ENCODE data around the gene PAX5. TPM values are rescaled to one million over a fixed set of nuclear protein-coding genes. Genes with fewer than 3 reads are reported as not detected.

Gene PAX5
- total and polyA plus RNA-seq, 4 donors = 0.08 to 2.3 (median 0.40) TPM

DNA sequence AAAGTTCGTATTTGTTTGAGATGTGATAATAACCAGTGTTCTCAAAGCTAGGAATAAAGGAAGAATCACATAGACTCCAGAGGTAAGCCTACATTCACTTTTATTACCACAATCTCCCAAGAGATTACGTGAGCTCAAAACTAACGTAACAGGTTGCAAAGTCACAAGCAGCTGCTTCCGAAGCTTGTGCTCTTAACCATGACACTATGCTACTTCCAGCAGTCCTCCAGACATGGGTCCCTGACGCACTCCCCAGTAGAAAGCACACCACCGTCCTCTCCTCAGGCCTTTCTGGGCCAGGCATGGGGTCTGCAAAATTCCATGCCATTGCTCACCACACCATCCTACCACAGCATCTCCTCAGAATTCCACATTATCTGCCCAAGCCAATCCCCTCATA, 84.6 kb downstream of the PAX5 start:
- no peak for ATAC-seq (ENCODE audit: insufficient read depth, low FRiP score)
- 88 to 95% methylated on average over 6 of the region's 6 CpGs for WGBS, 2 donors

GRCh38 chr9:36948051-36948450, 86.0 kb downstream of the PAX5 start:
- Histone ChIP-seq H3K36me3 (ENCODE audit: control insufficient read depth in 4 of 4, insufficient read depth in 4 of 4, low read length in 4 of 4) (no peaks in the 10 kb centered on the region), H3K9ac (ENCODE audit: insufficient read depth in 1 of 2, low read length in 2 of 2) (no peak overlapping the region), H3K27me3 (ENCODE audit: control insufficient read depth in 3 of 3, insufficient read depth in 3 of 3, low read length in 2 of 3) (peaks cover 0 to 15% (median 0%) of the 10 kb centered on the region in 3 donors), H3K9me3 (ENCODE audit: control insufficient read depth in 4 of 4, insufficient read depth in 3 of 4, low read length in 3 of 4) (no peaks in the 10 kb centered on the region), H3K27ac (ENCODE audit: low read depth in 1 of 2, low read length in 1 of 2) (no peak overlapping the region), H3K4me3 (no peak overlapping the region), H3K4me1 (ENCODE audit: control insufficient read depth in 5 of 5, insufficient read depth in 5 of 5, low read length in 5 of 5) (no peaks in the 10 kb centered on the region)
- ATAC-seq (ENCODE audit: insufficient read depth, low FRiP score) (no peak), DNase-seq (no peak)
- TF ChIP-seq CTCF (IDR thresholded peaks at IDR 0.05; ENCODE audit: control extremely low read depth, extremely low read depth) = no peak
- 70 to 74% methylated on average over 13 of the region's 13 CpGs for WGBS, 2 donors

More for the DNA sequence above, 84.6 kb downstream of the PAX5 start:
- Histone ChIP-seq H3K4me1 (ENCODE audit: control insufficient read depth in 5 of 5, insufficient read depth in 5 of 5, low read length in 5 of 5) (no peaks in the 10 kb centered on the region), H3K27me3 (ENCODE audit: control insufficient read depth in 3 of 3, insufficient read depth in 3 of 3, low read length in 2 of 3) (peaks cover 0 to 15% (median 0%) of the 10 kb centered on the region in 3 donors), H3K36me3 (ENCODE audit: control insufficient read depth in 4 of 4, insufficient read depth in 4 of 4, low read length in 4 of 4) (no peaks in the 10 kb centered on the region), H3K4me3 (no peak overlapping the region), H3K27ac (ENCODE audit: low read depth in 1 of 2, low read length in 1 of 2) (no peak overlapping the region), H3K9me3 (ENCODE audit: control insufficient read depth in 4 of 4, insufficient read depth in 3 of 4, low read length in 3 of 4) (no peaks in the 10 kb centered on the region), H3K9ac (ENCODE audit: insufficient read depth in 1 of 2, low read length in 2 of 2) (no peak overlapping the region)
- no peak for DNase-seq
- no peak for TF ChIP-seq CTCF (IDR thresholded peaks at IDR 0.05; ENCODE audit: control extremely low read depth, extremely low read depth)

GRCh38 chr9:36946653-36947052, 87.4 kb downstream of the PAX5 start:
- no peak for DNase-seq
- Histone ChIP-seq H3K4me1 (ENCODE audit: control insufficient read depth in 5 of 5, insufficient read depth in 5 of 5, low read length in 5 of 5) (no peaks in the 10 kb centered on the region), H3K4me3 (no peak overlapping the region), H3K27me3 (ENCODE audit: control insufficient read depth in 3 of 3, insufficient read depth in 3 of 3, low read length in 2 of 3) (peaks cover 0 to 11% (median 0%) of the 10 kb centered on the region in 3 donors), H3K9ac (ENCODE audit: insufficient read depth in 1 of 2, low read length in 2 of 2) (no peak overlapping the region), H3K9me3 (ENCODE audit: control insufficient read depth in 4 of 4, insufficient read depth in 3 of 4, low read length in 3 of 4) (no peaks in the 10 kb centered on the region), H3K27ac (ENCODE audit: low read depth in 1 of 2, low read length in 1 of 2) (no peak overlapping the region), H3K36me3 (ENCODE audit: control insufficient read depth in 4 of 4, insufficient read depth in 4 of 4, low read length in 4 of 4) (no peaks in the 10 kb centered on the region)
- WGBS, 2 donors = 77 to 83% methylated on average over 5 of the region's 5 CpGs
- TF ChIP-seq CTCF (IDR thresholded peaks at IDR 0.05; ENCODE audit: control extremely low read depth, extremely low read depth) = no peak
- no peak for ATAC-seq (ENCODE audit: insufficient read depth, low FRiP score)

GRCh38 chr9:36945999-36946398, 88.1 kb downstream of the PAX5 start:
- Histone ChIP-seq H3K27me3 (ENCODE audit: control insufficient read depth in 3 of 3, insufficient read depth in 3 of 3, low read length in 2 of 3) (peaks cover 0 to 8% (median 0%) of the 10 kb centered on the region in 3 donors), H3K9ac (ENCODE audit: insufficient read depth in 1 of 2, low read length in 2 of 2) (no peak overlapping the region), H3K27ac (ENCODE audit: low read depth in 1 of 2, low read length in 1 of 2) (no peak overlapping the region), H3K4me3 (no peak overlapping the region), H3K9me3 (ENCODE audit: control insufficient read depth in 4 of 4, insufficient read depth in 3 of 4, low read length in 3 of 4) (no peaks in the 10 kb centered on the region), H3K36me3 (ENCODE audit: control insufficient read depth in 4 of 4, insufficient read depth in 4 of 4, low read length in 4 of 4) (no peaks in the 10 kb centered on the region), H3K4me1 (ENCODE audit: control insufficient read depth in 5 of 5, insufficient read depth in 5 of 5, low read length in 5 of 5) (no peaks in the 10 kb centered on the region)
- TF ChIP-seq CTCF (IDR thresholded peaks at IDR 0.05; ENCODE audit: control extremely low read depth, extremely low read depth) = no peak
- 70 to 85% methylated on average over 14 of the region's 14 CpGs for WGBS, 2 donors
- DNase-seq (no peak), ATAC-seq (ENCODE audit: insufficient read depth, low FRiP score) (no peak)
